Measurements from ENCODE around the gene IL10RB.
"Not testable (repeated sequence)": the region's sequence is repeated elsewhere in the genome, so short reads cannot be mapped to it uniquely, and the experiment has no call there.

Gene IL10RB

GRCh38 chr21:33266050-33266788 lies at the start of gene IL10RB:
Gene IL10RB (plus strand): TSS chr21:33266367. CDS start chr21:33266466, 99 bp downstream.
- peak; percentile 79 for DNase-seq (ENCODE audit: insufficient read length, low spot score)
- FAIRE-seq, result no peak

GRCh38 chr21:33217138-33217520 lies 49.0 kb upstream of the IL10RB start:
- DNase-seq (ENCODE audit: insufficient read length, low spot score) (no peak), FAIRE-seq (no peak)

- FAIRE-seq, result no peak
- DNase-seq (ENCODE audit: insufficient read length, low spot score), result no peak
These were observed 46.9 kb upstream of the IL10RB start for GRCh38 chr21:33219300-33219699.

GRCh38 chr21:33219954-33220353 lies 46.2 kb upstream of the IL10RB start:
- no peak for FAIRE-seq
- no peak for DNase-seq (ENCODE audit: insufficient read length, low spot score)

GRCh38 chr21:33225376-33225775 lies 40.8 kb upstream of the IL10RB start:
- not testable (repeated sequence) for DNase-seq (ENCODE audit: insufficient read length, low spot score); FAIRE-seq

- no peak for DNase-seq (ENCODE audit: insufficient read length, low spot score)
- FAIRE-seq, result no peak
These were observed 37.7 kb upstream of the IL10RB start for GRCh38 chr21:33228455-33228854.

- FAIRE-seq (no peak), DNase-seq (ENCODE audit: insufficient read length, low spot score) (no peak)
These were observed 36.9 kb upstream of the IL10RB start for GRCh38 chr21:33229099-33229783.

GRCh38 chr21:33229784-33230544 lies 36.2 kb upstream of the IL10RB start, which contains the start of gene IFNAR2:
Gene IFNAR2 (plus strand): TSS chr21:33229938. CDS start chr21:33241923, 11,985 bp downstream.
- FAIRE-seq (no peak), DNase-seq (ENCODE audit: insufficient read length, low spot score) (peak; percentile 82)

GRCh38 chr21:33230545-33231324 lies 35.4 kb upstream of the IL10RB start:
- DNase-seq (ENCODE audit: insufficient read length, low spot score) (peak; percentile 24), FAIRE-seq (no peak)

GRCh38 chr21:33231526-33231925 lies 34.6 kb upstream of the IL10RB start:
- FAIRE-seq, result no peak

GRCh38 chr21:33232291-33233034 lies 33.7 kb upstream of the IL10RB start:
- DNase-seq (ENCODE audit: insufficient read length, low spot score), result no peak
- FAIRE-seq, result no peak

More at GRCh38 chr21:33231526-33231925, 34.6 kb upstream of the IL10RB start:
- DNase-seq (ENCODE audit: insufficient read length, low spot score), result no peak

GRCh38 chr21:33234635-33235520 lies 31.3 kb upstream of the IL10RB start:
- FAIRE-seq (no peak), DNase-seq (ENCODE audit: insufficient read length, low spot score) (no peak)

- DNase-seq (ENCODE audit: insufficient read length, low spot score) (no peak), FAIRE-seq (no peak)
These were observed 30.0 kb upstream of the IL10RB start for GRCh38 chr21:33236013-33236686.

- no peak for DNase-seq (ENCODE audit: insufficient read length, low spot score)
- no peak for FAIRE-seq
These were observed 29.4 kb upstream of the IL10RB start for GRCh38 chr21:33236766-33237165.

GRCh38 chr21:33237486-33237885 lies 28.7 kb upstream of the IL10RB start:
- DNase-seq (ENCODE audit: insufficient read length, low spot score) (no peak), FAIRE-seq (no peak)

- FAIRE-seq, result no peak
- no peak for DNase-seq (ENCODE audit: insufficient read length, low spot score)
These were observed 28.0 kb upstream of the IL10RB start for GRCh38 chr21:33238146-33238545.

GRCh38 chr21:33238565-33239255 lies 27.5 kb upstream of the IL10RB start:
- FAIRE-seq, result no peak
- no peak for DNase-seq (ENCODE audit: insufficient read length, low spot score)
